A549 (cell line): ENCODE results near the gene EDN2. TPM values are rescaled to one million over a fixed set of nuclear protein-coding genes. Genes with fewer than 3 reads are reported as not detected.

Experiments used
- ATAC-seq, 2 experiments: fragments of 200-7000 bp in 1 of 2; fragments of >200 bp in 1 of 2; cut with Nextera tagmentation in 1 of 2; cut with Tn5 transposase in 1 of 2; 3 replicates each; pipeline versions ENCODE4 v1.8.0 to v1.9.1; 2018 to 2020; ENCODE audit warnings: mild to moderate bottlenecking in 1 of 2, moderate library complexity in 1 of 2
- CTCF ChIA-PET: fragments of 300-600 bp; sonication (Branson Sonifier 250); formaldehyde crosslinking; extraction: SDS; loops from one replicate; lab custom pipeline; 2021; ENCODE audit warnings: antibody characterized with exemption, inconsistent platforms; lab: Yijun Ruan, JAX
- POLR2A ChIA-PET: fragments of 350-600 bp; formaldehyde crosslinking; extraction: SDS; loops from one replicate; lab custom pipeline; 2021; ENCODE audit warnings: antibody characterized with exemption, inconsistent platforms; lab: Yijun Ruan, JAX
- DNase-seq, 2 experiments: peaks; one replicate each; pipeline versions ENCODE4 v3.0.0 to v3.0.0-alpha.2; 2011 to 2016; ENCODE audit warnings: low read depth in 1 of 2, low spot score in 1 of 2
- FAIRE-seq: peaks from 2 replicates; lab custom pipeline; 2011; peaks lifted over from hg19 to GRCh38; lab: Jason Lieb, UNC
- H3K27ac ChIP-seq, 2 experiments: fragments of >200 bp; sonication (Bioruptor Twin); formaldehyde crosslinking; 3 replicates each; pipeline ENCODE4 v1.5.1; 2016 to 2017
- H3K4me1 ChIP-seq: fragments of >200 bp; sonication (Bioruptor Twin); formaldehyde crosslinking; 3 replicates; pipeline ENCODE4 v1.6.1; 2016
- H3K4me2 ChIP-seq: fragments of >200 bp; sonication (Bioruptor Twin); formaldehyde crosslinking; 3 replicates; pipeline ENCODE4 v1.6.1; 2016
- H3K4me3 ChIP-seq: fragments of >200 bp; sonication (Bioruptor Twin); formaldehyde crosslinking; 3 replicates; pipeline ENCODE4 v1.5.1; 2016
- H3K9me3 ChIP-seq: fragments of >200 bp; sonication (Bioruptor Twin); formaldehyde crosslinking; 3 replicates; pipeline ENCODE4 v1.6.1; 2016
- BHLHE40 ChIP-seq: IDR thresholded peaks from 2 replicates; pipeline ENCODE4 v1.6.1; 2012; ENCODE audit warnings: low read depth, low read length, inconsistent platforms
- CBX2 ChIP-seq: fragments of 200-600 bp; sonication (generic); IDR thresholded peaks from 2 replicates; pipeline ENCODE4 v1.6.1; 2016; ENCODE audit warnings: low read depth, mild to moderate bottlenecking, borderline replicate concordance
- CEBPB ChIP-seq, 2 experiments: fragments of >200 bp in 1 of 2; sonication (Bioruptor Twin) in 1 of 2; formaldehyde crosslinking in 1 of 2; IDR thresholded peaks; 2 replicates each; pipeline ENCODE4 v1.6.1; 2012 to 2016
- CHD4 ChIP-seq: fragments of 200-600 bp; sonication (generic); IDR thresholded peaks from 2 replicates; pipeline ENCODE4 v1.6.1; 2016; ENCODE audit warnings: antibody characterized with exemption, mild to moderate bottlenecking, borderline replicate concordance
- FOSB ChIP-seq: fragments of 250-450 bp; sonication (Bioruptor Pico); IDR thresholded peaks from 2 replicates; pipeline ENCODE4 v1.5.0; 2020; ENCODE audit warnings: mild to moderate bottlenecking, moderate library complexity
- FOSL2 ChIP-seq, 2 experiments: fragments of 450-650 bp in 1 of 2; fragments of >200 bp in 1 of 2; sonication (Bioruptor Twin) in 1 of 2; formaldehyde crosslinking; IDR thresholded peaks; 2 replicates each; pipeline versions ENCODE4 v1.5.0 to v1.6.1; 2016 to 2020; ENCODE audit warnings: mild to moderate bottlenecking in 1 of 2, moderate library complexity in 1 of 2
- FOXS1 ChIP-seq: fragments of 250-450 bp; sonication (Bioruptor Pico); IDR thresholded peaks from 2 replicates; pipeline ENCODE4 v1.5.0; 2020; ENCODE audit warnings: mild to moderate bottlenecking, moderate library complexity
- HMGXB4 ChIP-seq: fragments of 250-450 bp; sonication (Bioruptor Pico); IDR thresholded peaks from 2 replicates; pipeline ENCODE4 v1.5.0; 2021; ENCODE audit warnings: mild to moderate bottlenecking, moderate library complexity, borderline replicate concordance
- JUN ChIP-seq, 2 experiments: fragments of >200 bp; sonication (Bioruptor Twin); formaldehyde crosslinking; IDR thresholded peaks; 2 replicates in 1 of 2; 3 replicates in 1 of 2; pipeline ENCODE4 v1.6.1; 2016 to 2017
- JUNB ChIP-seq: fragments of >200 bp; sonication (Bioruptor Twin); formaldehyde crosslinking; IDR thresholded peaks from 2 replicates; pipeline ENCODE4 v1.6.1; 2016
- MAZ ChIP-seq: fragments of 150-350 bp; IDR thresholded peaks from 2 replicates; pipeline ENCODE4 v1.6.1; 2014; ENCODE audit warnings: antibody characterized with exemption, low read depth, low read length, borderline replicate concordance
- MYC ChIP-seq: IDR thresholded peaks from 2 replicates; pipeline ENCODE4 v1.6.1; 2012; ENCODE audit warnings: mild to moderate bottlenecking, inconsistent platforms, low read length, improper control_type of control experiment, borderline replicate concordance
- NPAS2 ChIP-seq: fragments of 250-450 bp; sonication (Bioruptor Pico); IDR thresholded peaks from 2 replicates; pipeline ENCODE4 v1.8.0; 2022; ENCODE audit warnings: mild to moderate bottlenecking, moderate library complexity, borderline replicate concordance
- NR3C1 ChIP-seq: fragments of >200 bp; sonication (Bioruptor Twin); formaldehyde crosslinking; IDR thresholded peaks from 3 replicates; pipeline ENCODE4 v1.6.1; 2017
- POLR2A ChIP-seq: IDR thresholded peaks from 2 replicates; pipeline ENCODE4 v1.6.1; 2012; ENCODE audit warnings: mild to moderate bottlenecking, low read length
- POLR2AphosphoS2 ChIP-seq: conservative IDR thresholded peaks from 2 replicates; pipeline ENCODE4 v1.6.1; 2012; ENCODE audit warnings: low read length, improper control_type of control experiment, inconsistent platforms
- RCOR1 ChIP-seq: fragments of 150-350 bp; IDR thresholded peaks from 2 replicates; pipeline ENCODE4 v1.6.1; 2014; ENCODE audit warnings: antibody characterized with exemption, low read length, low read depth
- TFCP2L1 ChIP-seq: fragments of 250-450 bp; sonication (Bioruptor Pico); IDR thresholded peaks from 2 replicates; pipeline ENCODE4 v1.5.0; 2021; ENCODE audit warnings: mild to moderate bottlenecking
- ZC3H11A ChIP-seq: fragments of 450-650 bp; IDR thresholded peaks from 2 replicates; pipeline ENCODE4 v1.6.1; 2014; ENCODE audit warnings: antibody characterized with exemption, mild to moderate bottlenecking
- ZNF302 ChIP-seq: fragments of 250-450 bp; sonication (Bioruptor Pico); IDR thresholded peaks from 2 replicates; pipeline ENCODE4 v1.9.0; 2021; ENCODE audit warnings: inconsistent platforms, mild to moderate bottlenecking, moderate library complexity
- ZSCAN20 ChIP-seq: fragments of 250-450 bp; sonication (Bioruptor Pico); IDR thresholded peaks from 2 replicates; pipeline ENCODE4 v1.8.0; 2022; ENCODE audit warnings: mild to moderate bottlenecking, moderate library complexity
- WGBS: methylation state at CpG from one replicate; pipeline ENCODE4 v1.1.6; 2017; ENCODE audit errors: missing lambda C conversion rate; 5-methylcytosine and 5-hydroxymethylcytosine counted together
- polyA plus RNA-seq, 4 experiments: library from polyadenylated mRNA; depleted of rRNA in 3 of 4; stranded (reverse); fragments of >200 nt; fragmentation: RNase III in 1 of 4; extraction: RNeasy Plus Mini Kit Qiagen cat#74134 plus additional on column Dnase treatment in 1 of 4; gene quantifications; 2 replicates in 3 of 4; 3 replicates in 1 of 4; pipeline ENCODE4 v1.2.3, GENCODE V29; 2011 to 2017
- TF ChIP-seq, protein P1 (sequence below): fragments of 200-600 bp; sonication (generic); IDR thresholded peaks from 2 replicates; pipeline ENCODE4 v1.6.1; 2016; ENCODE audit warnings: antibody characterized with exemption, mild to moderate bottlenecking, moderate library complexity
- TF ChIP-seq, protein P2 (sequence below): fragments of 450-650 bp; IDR thresholded peaks from 2 replicates; pipeline ENCODE4 v1.6.1; 2014; ENCODE audit warnings: antibody characterized with exemption

The EDN2 gene
- polyA plus RNA-seq, 2 of the 4 experiments (the other 2 are of a cell fraction) = 1.2 to 3.2 TPM

DNA sequence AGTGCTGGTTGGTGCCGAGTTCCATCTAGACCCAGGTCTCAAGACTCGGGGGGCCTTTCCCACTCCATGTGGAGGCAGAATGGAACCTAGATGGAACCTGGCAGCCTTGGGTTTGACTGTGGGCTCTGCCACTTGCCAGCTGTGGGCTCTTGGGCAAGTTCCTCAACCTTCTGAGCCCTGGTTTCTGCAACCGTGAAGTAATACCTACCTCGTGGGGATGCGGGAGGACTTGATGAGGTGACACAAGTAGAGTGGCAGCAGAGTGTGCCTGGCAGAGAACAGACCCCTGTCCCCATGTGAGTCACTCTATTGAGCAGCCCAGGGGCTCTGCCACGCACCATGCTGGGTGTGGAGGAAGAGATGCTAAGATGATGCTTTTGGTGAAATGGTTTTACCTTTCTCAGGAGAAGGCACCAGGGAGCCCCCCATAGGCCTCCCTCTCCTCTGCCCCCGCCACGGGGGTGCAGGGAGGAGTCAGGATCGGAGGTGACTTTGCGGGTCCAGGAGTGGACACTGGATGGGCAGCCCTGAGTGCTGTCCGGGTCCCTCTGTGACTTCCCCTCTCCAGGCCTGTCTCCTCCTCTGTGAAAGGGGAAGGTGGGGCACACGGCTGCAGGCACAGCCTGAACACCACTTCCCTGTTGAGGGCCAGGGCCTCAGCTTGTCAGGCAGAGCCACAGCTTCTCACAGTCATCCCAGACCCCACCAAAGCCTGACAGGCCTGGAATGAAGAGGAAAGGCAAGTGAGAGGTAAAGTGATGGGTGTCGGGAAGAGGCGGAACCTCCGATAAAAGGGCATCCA lies 36.7 kb upstream of the EDN2 start:
- Histone ChIP-seq H3K4me2 (no peak overlapping the region), H3K4me3 (no peak overlapping the region), H3K9me3 (no peaks in the 10 kb centered on the region), H3K4me1 (peaks cover 5% of the 10 kb centered on the region; the same call in 1 of the 3 replicates), H3K27ac (no peak overlapping the region)
- DNase-seq (no peak), FAIRE-seq (no peak), ATAC-seq (no peak)
- CTCF ChIA-PET = interaction anchor here (1.2 kb wide), 1 partner anchor 13 kb away, joined by 3 read pairs; no protein-coding TSS in a partner anchor
- POLR2A ChIA-PET = no interaction called here
- TF ChIP-seq NR3C1 (no peak), POLR2AphosphoS2 (no peak), JUNB (no peak), NPAS2 (CRISPR knock-in tag) (no peak), CEBPB (IDR thresholded peaks at IDR 0.05) (no peak), CBX2 (no peak), MYC (no peak)
- TF ChIP-seq, protein P1, sequence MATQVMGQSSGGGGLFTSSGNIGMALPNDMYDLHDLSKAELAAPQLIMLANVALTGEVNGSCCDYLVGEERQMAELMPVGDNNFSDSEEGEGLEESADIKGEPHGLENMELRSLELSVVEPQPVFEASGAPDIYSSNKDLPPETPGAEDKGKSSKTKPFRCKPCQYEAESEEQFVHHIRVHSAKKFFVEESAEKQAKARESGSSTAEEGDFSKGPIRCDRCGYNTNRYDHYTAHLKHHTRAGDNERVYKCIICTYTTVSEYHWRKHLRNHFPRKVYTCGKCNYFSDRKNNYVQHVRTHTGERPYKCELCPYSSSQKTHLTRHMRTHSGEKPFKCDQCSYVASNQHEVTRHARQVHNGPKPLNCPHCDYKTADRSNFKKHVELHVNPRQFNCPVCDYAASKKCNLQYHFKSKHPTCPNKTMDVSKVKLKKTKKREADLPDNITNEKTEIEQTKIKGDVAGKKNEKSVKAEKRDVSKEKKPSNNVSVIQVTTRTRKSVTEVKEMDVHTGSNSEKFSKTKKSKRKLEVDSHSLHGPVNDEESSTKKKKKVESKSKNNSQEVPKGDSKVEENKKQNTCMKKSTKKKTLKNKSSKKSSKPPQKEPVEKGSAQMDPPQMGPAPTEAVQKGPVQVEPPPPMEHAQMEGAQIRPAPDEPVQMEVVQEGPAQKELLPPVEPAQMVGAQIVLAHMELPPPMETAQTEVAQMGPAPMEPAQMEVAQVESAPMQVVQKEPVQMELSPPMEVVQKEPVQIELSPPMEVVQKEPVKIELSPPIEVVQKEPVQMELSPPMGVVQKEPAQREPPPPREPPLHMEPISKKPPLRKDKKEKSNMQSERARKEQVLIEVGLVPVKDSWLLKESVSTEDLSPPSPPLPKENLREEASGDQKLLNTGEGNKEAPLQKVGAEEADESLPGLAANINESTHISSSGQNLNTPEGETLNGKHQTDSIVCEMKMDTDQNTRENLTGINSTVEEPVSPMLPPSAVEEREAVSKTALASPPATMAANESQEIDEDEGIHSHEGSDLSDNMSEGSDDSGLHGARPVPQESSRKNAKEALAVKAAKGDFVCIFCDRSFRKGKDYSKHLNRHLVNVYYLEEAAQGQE = no peak
- WGBS = 96% methylated on average over 5 of the region's 15 CpGs

DNA sequence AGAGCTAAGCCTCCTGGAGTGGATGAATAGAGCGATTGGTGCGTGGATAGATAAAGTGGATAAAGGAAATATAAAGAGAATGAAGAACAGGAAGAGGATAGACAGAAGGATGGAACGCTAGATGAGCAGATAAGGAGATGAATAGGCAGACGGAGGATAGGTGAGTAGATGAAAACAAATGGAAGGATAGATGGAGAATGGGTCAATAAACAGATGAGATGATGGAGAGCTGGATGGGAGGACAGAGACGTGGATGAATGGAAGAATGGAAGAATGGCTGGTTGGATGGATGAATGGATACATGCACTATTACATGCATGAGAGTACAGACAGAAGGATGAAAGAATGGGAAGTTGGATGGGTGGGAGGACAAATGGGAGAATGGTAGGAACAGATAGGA lies 35.2 kb upstream of the EDN2 start:
- CTCF ChIA-PET = no interaction called here
- no peak for TF ChIP-seq ZNF302
- no peak for TF ChIP-seq CHD4
- no peak for TF ChIP-seq HMGXB4 (CRISPR knock-in tag)
- no peak for TF ChIP-seq RCOR1
- TF ChIP-seq NPAS2 (CRISPR knock-in tag) = no peak
- TF ChIP-seq ZC3H11A = no peak
- no peak for TF ChIP-seq FOSB (CRISPR knock-in tag)
- TF ChIP-seq ZSCAN20 = no peak
- TF ChIP-seq CEBPB (IDR thresholded peaks at IDR 0.05) = no peak
- TF ChIP-seq MAZ = no peak
- no peak for TF ChIP-seq BHLHE40
- Histone ChIP-seq H3K4me1 (peaks cover 12% of the 10 kb centered on the region), H3K4me3 (no peak overlapping the region), H3K27ac (no peak overlapping the region), H3K4me2 (no peak overlapping the region), H3K9me3 (no peaks in the 10 kb centered on the region)
- POLR2A ChIA-PET = no interaction called here
- ATAC-seq = no peak
- FAIRE-seq = no peak
- no peak for DNase-seq
- WGBS = 70% methylated on average over 4 of the region's 5 CpGs

DNA sequence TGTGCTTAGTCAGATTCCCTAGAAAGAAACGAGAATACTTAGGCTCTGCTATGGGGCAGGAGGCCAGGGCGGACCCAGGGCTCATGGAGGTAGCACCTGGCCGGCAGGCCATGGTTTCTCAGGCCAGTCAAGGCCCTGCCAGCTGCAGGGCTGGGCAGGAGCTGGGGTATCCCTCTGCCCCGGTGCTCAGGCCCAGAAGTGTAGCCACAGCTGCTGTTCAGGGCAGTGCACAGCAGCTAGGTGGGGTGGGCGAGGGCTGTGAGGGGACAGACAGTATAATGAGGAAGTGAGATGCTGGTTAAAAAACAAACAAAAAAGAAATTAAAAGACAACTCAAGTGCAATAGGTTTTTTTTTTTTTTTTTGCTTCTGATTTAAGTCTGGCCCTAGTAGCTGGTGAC lies 34.0 kb upstream of the EDN2 start:
- 56% methylated on average over 4 of the region's 5 CpGs for WGBS
- Histone ChIP-seq H3K4me1 (peaks cover 12% of the 10 kb centered on the region), H3K27ac (no peak overlapping the region), H3K4me3 (no peak overlapping the region), H3K4me2 (no peak overlapping the region), H3K9me3 (no peaks in the 10 kb centered on the region)
- DNase-seq = no peak
- FAIRE-seq = no peak
- ChIA-PET POLR2A (no interaction called here), CTCF (interaction anchor here (1.0 to 3.7 kb wide), 4 partner anchors 23 to 655 kb away, joined by 4 to 19 read pairs (median 6); no protein-coding TSS in a partner anchor)
- ATAC-seq = no peak
- no peak for TF ChIP-seq TFCP2L1 (CRISPR knock-in tag)
- TF ChIP-seq, protein P1 = no peak
- TF ChIP-seq BHLHE40 = no peak
- no peak for TF ChIP-seq ZC3H11A
- TF ChIP-seq FOSL2 (IDR thresholded peaks at IDR 0.05) = no peak
- no peak for TF ChIP-seq FOSL2 (CRISPR knock-in tag; IDR thresholded peaks at IDR 0.05)
- TF ChIP-seq, protein P2, sequence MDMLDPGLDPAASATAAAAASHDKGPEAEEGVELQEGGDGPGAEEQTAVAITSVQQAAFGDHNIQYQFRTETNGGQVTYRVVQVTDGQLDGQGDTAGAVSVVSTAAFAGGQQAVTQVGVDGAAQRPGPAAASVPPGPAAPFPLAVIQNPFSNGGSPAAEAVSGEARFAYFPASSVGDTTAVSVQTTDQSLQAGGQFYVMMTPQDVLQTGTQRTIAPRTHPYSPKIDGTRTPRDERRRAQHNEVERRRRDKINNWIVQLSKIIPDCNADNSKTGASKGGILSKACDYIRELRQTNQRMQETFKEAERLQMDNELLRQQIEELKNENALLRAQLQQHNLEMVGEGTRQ = no peak
- no peak for TF ChIP-seq POLR2A
- TF ChIP-seq FOXS1 (CRISPR knock-in tag) = no peak
- no peak for TF ChIP-seq CHD4
- no peak for TF ChIP-seq JUN (IDR thresholded peaks at IDR 0.05)
